Breast epithelium (tissue), 3 donors: ENCODE measurements around the gene PLEKHS1.

ENCODE experiments used
- POLR2A ChIP-seq: fragments of 450-650 bp; IDR thresholded peaks from one replicate; pipeline ENCODE4 v1.6.1; 2016; ENCODE audit warnings: antibody characterized with exemption, mild to moderate bottlenecking, moderate library complexity
- POLR2AphosphoS5 ChIP-seq, 3 donors: sonication (generic); formaldehyde crosslinking; IDR thresholded peaks; one replicate each; pipeline ENCODE4 v1.6.1; 2017; ENCODE audit warnings: antibody characterized with exemption in 3 of 3
- TF ChIP-seq, protein P1 (sequence below), 3 donors: fragments of 450-650 bp; IDR thresholded peaks; one replicate each; pipeline ENCODE4 v1.5.1; 2016 to 2017; ENCODE audit warnings: antibody characterized with exemption in 3 of 3, mild to moderate bottlenecking in 3 of 3, moderate library complexity in 3 of 3

DNA sequence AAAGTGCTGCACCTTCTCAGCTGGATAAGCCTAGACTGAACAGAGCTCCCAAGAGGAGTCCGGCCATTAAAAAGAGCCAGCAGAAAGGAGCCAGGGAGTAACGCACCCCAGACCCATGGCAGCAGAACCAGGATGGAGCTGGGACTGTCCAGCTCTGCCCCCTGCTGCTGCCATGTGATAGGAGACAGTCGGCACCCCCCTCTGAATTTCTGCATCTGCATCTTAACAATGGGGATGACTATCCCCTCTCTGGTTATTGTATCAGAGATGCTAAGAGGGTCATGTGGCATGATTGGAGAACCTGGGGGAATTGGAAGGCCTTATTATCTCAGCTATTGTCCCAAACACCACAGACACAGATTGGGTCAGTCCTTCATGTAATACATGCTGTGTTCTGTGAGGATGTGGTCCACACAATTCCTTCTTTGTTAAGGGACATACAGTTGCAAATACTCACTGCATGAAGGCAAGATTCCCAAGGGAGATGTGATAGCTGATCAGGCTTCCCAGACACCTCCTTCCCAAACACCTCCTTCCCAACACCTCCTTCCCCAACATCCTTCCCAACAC, 29.3 kb downstream of the PLEKHS1 start:
- TF ChIP-seq, protein P1, sequence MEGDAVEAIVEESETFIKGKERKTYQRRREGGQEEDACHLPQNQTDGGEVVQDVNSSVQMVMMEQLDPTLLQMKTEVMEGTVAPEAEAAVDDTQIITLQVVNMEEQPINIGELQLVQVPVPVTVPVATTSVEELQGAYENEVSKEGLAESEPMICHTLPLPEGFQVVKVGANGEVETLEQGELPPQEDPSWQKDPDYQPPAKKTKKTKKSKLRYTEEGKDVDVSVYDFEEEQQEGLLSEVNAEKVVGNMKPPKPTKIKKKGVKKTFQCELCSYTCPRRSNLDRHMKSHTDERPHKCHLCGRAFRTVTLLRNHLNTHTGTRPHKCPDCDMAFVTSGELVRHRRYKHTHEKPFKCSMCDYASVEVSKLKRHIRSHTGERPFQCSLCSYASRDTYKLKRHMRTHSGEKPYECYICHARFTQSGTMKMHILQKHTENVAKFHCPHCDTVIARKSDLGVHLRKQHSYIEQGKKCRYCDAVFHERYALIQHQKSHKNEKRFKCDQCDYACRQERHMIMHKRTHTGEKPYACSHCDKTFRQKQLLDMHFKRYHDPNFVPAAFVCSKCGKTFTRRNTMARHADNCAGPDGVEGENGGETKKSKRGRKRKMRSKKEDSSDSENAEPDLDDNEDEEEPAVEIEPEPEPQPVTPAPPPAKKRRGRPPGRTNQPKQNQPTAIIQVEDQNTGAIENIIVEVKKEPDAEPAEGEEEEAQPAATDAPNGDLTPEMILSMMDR (IDR thresholded peaks at IDR 0.05) = no peak
- TF ChIP-seq POLR2AphosphoS5 (IDR thresholded peaks at IDR 0.05) (no peak), POLR2A (no peak)
